T-helper 2 cell treated with Interferon-gamma antibody and Interleukin-4, amounts not matched to agents 5 μg/mL and 100 μg/mL, for 36 hours (primary cell): ENCODE data around the gene CAMTA1.

Experiments
- DNase-seq: peaks from one replicate; pipeline ENCODE4 v3.0.0; 2021; ENCODE audit warnings: low spot score
- H3K27ac Mint-ChIP-seq: one replicate; pipeline ENCODE4 v1.8.0; 2021; ENCODE audit warnings: mild to moderate bottlenecking, mixed read lengths
- H3K27me3 Mint-ChIP-seq: one replicate; pipeline ENCODE4 v1.8.0; 2021; ENCODE audit warnings: low read depth, mixed read lengths
- H3K36me3 Mint-ChIP-seq: one replicate; pipeline ENCODE4 v1.8.0; 2021; ENCODE audit warnings: low read depth, mixed read lengths
- H3K4me1 Mint-ChIP-seq: one replicate; pipeline ENCODE4 v1.8.0; 2021; ENCODE audit warnings: low read depth, mixed read lengths
- H3K4me3 Mint-ChIP-seq: one replicate; pipeline ENCODE4 v1.8.0; 2022; ENCODE audit warnings: mild to moderate bottlenecking, moderate library complexity, mixed read lengths
- H3K9me3 Mint-ChIP-seq: one replicate; pipeline ENCODE4 v1.8.0; 2021; ENCODE audit warnings: mixed read lengths

The CAMTA1 gene

GRCh38 chr1:7386226-7387052, 601.2 kb downstream of the CAMTA1 start:
- Mint-ChIP-seq H3K4me1 (no peaks in the 10 kb centered on the region), H3K4me3 (no peak overlapping the region), H3K27me3 (no peaks in the 10 kb centered on the region), H3K27ac (no peak overlapping the region), H3K9me3 (no peaks in the 10 kb centered on the region), H3K36me3 (no peaks in the 10 kb centered on the region)
- DNase-seq, result no peak

- H3K27ac Mint-ChIP-seq, result no peak overlapping the region
- H3K4me3 Mint-ChIP-seq, result no peak overlapping the region
- H3K27me3 Mint-ChIP-seq, result no peaks in the 10 kb centered on the region
- no peaks in the 10 kb centered on the region for H3K4me1 Mint-ChIP-seq
- DNase-seq, result no peak
- no peaks in the 10 kb centered on the region for H3K36me3 Mint-ChIP-seq
- no peaks in the 10 kb centered on the region for H3K9me3 Mint-ChIP-seq
These were observed 602.0 kb downstream of the CAMTA1 start for GRCh38 chr1:7387053-7387927.

- Mint-ChIP-seq H3K4me1 (no peaks in the 10 kb centered on the region), H3K9me3 (no peaks in the 10 kb centered on the region), H3K27ac (no peak overlapping the region), H3K36me3 (no peaks in the 10 kb centered on the region), H3K27me3 (no peaks in the 10 kb centered on the region), H3K4me3 (no peak overlapping the region)
- no peak for DNase-seq
These were observed 602.9 kb downstream of the CAMTA1 start for GRCh38 chr1:7388141-7388487.

- Mint-ChIP-seq H3K4me3 (no peak overlapping the region), H3K27me3 (no peaks in the 10 kb centered on the region), H3K27ac (no peak overlapping the region), H3K9me3 (no peaks in the 10 kb centered on the region), H3K4me1 (no peaks in the 10 kb centered on the region), H3K36me3 (no peaks in the 10 kb centered on the region)
- DNase-seq, result no peak
These were observed 603.4 kb downstream of the CAMTA1 start for GRCh38 chr1:7388488-7389185.

GRCh38 chr1:7389201-7389905, 604.1 kb downstream of the CAMTA1 start:
- DNase-seq, result no peak
- H3K27ac Mint-ChIP-seq, result no peak overlapping the region
- H3K9me3 Mint-ChIP-seq, result no peaks in the 10 kb centered on the region
- no peaks in the 10 kb centered on the region for H3K36me3 Mint-ChIP-seq
- H3K4me3 Mint-ChIP-seq, result no peak overlapping the region
- H3K27me3 Mint-ChIP-seq, result no peaks in the 10 kb centered on the region
- H3K4me1 Mint-ChIP-seq, result no peaks in the 10 kb centered on the region

- Mint-ChIP-seq H3K36me3 (no peaks in the 10 kb centered on the region), H3K27me3 (no peaks in the 10 kb centered on the region), H3K4me1 (no peaks in the 10 kb centered on the region), H3K27ac (no peak overlapping the region), H3K9me3 (peaks cover under 1% of the 10 kb centered on the region), H3K4me3 (no peak overlapping the region)
- DNase-seq, result peak; percentile 1
These were observed 604.8 kb downstream of the CAMTA1 start for GRCh38 chr1:7389906-7390603.

- H3K4me3 Mint-ChIP-seq, result no peak overlapping the region
These were observed 605.3 kb downstream of the CAMTA1 start for GRCh38 chr1:7390604-7391000.

GRCh38 chr1:7393136-7393535, 607.9 kb downstream of the CAMTA1 start:
- Mint-ChIP-seq H3K27ac (no peak overlapping the region), H3K4me3 (no peak overlapping the region), H3K36me3 (no peaks in the 10 kb centered on the region), H3K9me3 (peaks cover 8% of the 10 kb centered on the region), H3K4me1 (no peaks in the 10 kb centered on the region), H3K27me3 (no peaks in the 10 kb centered on the region)
- DNase-seq, result no peak

More at GRCh38 chr1:7390604-7391000, 605.3 kb downstream of the CAMTA1 start:
- Mint-ChIP-seq H3K9me3 (peaks cover 6% of the 10 kb centered on the region), H3K36me3 (no peaks in the 10 kb centered on the region), H3K27me3 (no peaks in the 10 kb centered on the region), H3K27ac (no peak overlapping the region), H3K4me1 (no peaks in the 10 kb centered on the region)
- peak; percentile 3 for DNase-seq

GRCh38 chr1:7395251-7395650, 610.0 kb downstream of the CAMTA1 start:
- Mint-ChIP-seq H3K4me3 (no peak overlapping the region), H3K27me3 (peaks cover 1% of the 10 kb centered on the region), H3K36me3 (no peaks in the 10 kb centered on the region), H3K9me3 (peaks cover 8% of the 10 kb centered on the region), H3K27ac (no peak overlapping the region), H3K4me1 (no peaks in the 10 kb centered on the region)
- no peak for DNase-seq

- no peak overlapping the region for H3K27ac Mint-ChIP-seq
- DNase-seq, result no peak
- H3K4me3 Mint-ChIP-seq, result no peak overlapping the region
- H3K36me3 Mint-ChIP-seq, result no peaks in the 10 kb centered on the region
- peaks cover 8% of the 10 kb centered on the region for H3K27me3 Mint-ChIP-seq
- no peaks in the 10 kb centered on the region for H3K4me1 Mint-ChIP-seq
- H3K9me3 Mint-ChIP-seq, result peaks cover 8% of the 10 kb centered on the region
These were observed 613.7 kb downstream of the CAMTA1 start for GRCh38 chr1:7398982-7399381.

- Mint-ChIP-seq H3K36me3 (no peaks in the 10 kb centered on the region), H3K27me3 (peaks cover 8% of the 10 kb centered on the region), H3K27ac (no peak overlapping the region), H3K4me1 (no peaks in the 10 kb centered on the region), H3K4me3 (no peak overlapping the region), H3K9me3 (peaks cover 8% of the 10 kb centered on the region)
- DNase-seq, result no peak
These were observed 614.4 kb downstream of the CAMTA1 start for GRCh38 chr1:7399514-7400125.

- Mint-ChIP-seq H3K4me3 (no peak overlapping the region), H3K36me3 (no peaks in the 10 kb centered on the region), H3K27me3 (peaks cover 8% of the 10 kb centered on the region), H3K4me1 (no peaks in the 10 kb centered on the region), H3K27ac (no peak overlapping the region), H3K9me3 (peaks cover 3% of the 10 kb centered on the region)
- DNase-seq, result no peak
These were observed 615.3 kb downstream of the CAMTA1 start for GRCh38 chr1:7400566-7400965.
